Activated naive CD8-positive, alpha-beta T cell treated with anti-CD3 and anti-CD28 coated beads, Interleukin-2, amount 50 U/mL, for 24 hours (primary cell): ENCODE data around the gene AIF1L.
A peak's percentile ranks its signal among the peaks of the same experiment; 100 is the strongest.
"Not testable (repeated sequence)": the region's sequence is repeated elsewhere in the genome, so short reads cannot be mapped to it uniquely, and the experiment has no call there.

ENCODE experiments used
- ATAC-seq: fragments of 150-1000 bp; cut with Tn5 transposase; one replicate; pipeline ENCODE4 v1.10.0; 2021
- DNase-seq: peaks from one replicate; pipeline ENCODE4 v3.0.0; 2021
- H3K27ac Mint-ChIP-seq: one replicate; pipeline ENCODE4 v1.8.0; 2021; ENCODE audit warnings: mild to moderate bottlenecking, mixed read lengths
- H3K27me3 Mint-ChIP-seq: one replicate; pipeline ENCODE4 v1.8.0; 2021; ENCODE audit warnings: mixed read lengths
- H3K36me3 Mint-ChIP-seq: one replicate; pipeline ENCODE4 v1.8.0; 2021; ENCODE audit warnings: low read depth, mixed read lengths
- H3K4me1 Mint-ChIP-seq: one replicate; pipeline ENCODE4 v1.8.0; 2021; ENCODE audit warnings: mixed read lengths
- H3K4me3 Mint-ChIP-seq: one replicate; pipeline ENCODE4 v1.8.0; 2021; ENCODE audit warnings: mild to moderate bottlenecking, moderate library complexity, mixed read lengths
- H3K9me3 Mint-ChIP-seq: one replicate; pipeline ENCODE4 v1.8.0; 2021; ENCODE audit warnings: mixed read lengths

AIF1L gene

GRCh38 chr9:131145245-131145644, 48.9 kb downstream of the AIF1L start:
- H3K27ac Mint-ChIP-seq: no peak overlapping the region
- H3K27me3 Mint-ChIP-seq: no peaks in the 10 kb centered on the region
- H3K9me3 Mint-ChIP-seq: no peaks in the 10 kb centered on the region
- peaks cover 50% of the 10 kb centered on the region for H3K36me3 Mint-ChIP-seq
- ATAC-seq (no peak), DNase-seq (no peak)
- no peak overlapping the region for H3K4me3 Mint-ChIP-seq
- peaks cover 10% of the 10 kb centered on the region for H3K4me1 Mint-ChIP-seq

- H3K27me3 Mint-ChIP-seq: no peaks in the 10 kb centered on the region
- H3K27ac Mint-ChIP-seq: no peak overlapping the region
- no peaks in the 10 kb centered on the region for H3K9me3 Mint-ChIP-seq
- ATAC-seq: no peak
- H3K36me3 Mint-ChIP-seq: peaks cover 48% of the 10 kb centered on the region
- H3K4me3 Mint-ChIP-seq: no peak overlapping the region
- peaks cover 10% of the 10 kb centered on the region for H3K4me1 Mint-ChIP-seq
- no peak for DNase-seq
Measured at GRCh38 chr9:131146186-131146585, 49.9 kb downstream of the AIF1L start.

- no peaks in the 10 kb centered on the region for H3K27me3 Mint-ChIP-seq
- no peak overlapping the region for H3K27ac Mint-ChIP-seq
- H3K4me3 Mint-ChIP-seq: no peak overlapping the region
- peaks cover 59% of the 10 kb centered on the region for H3K36me3 Mint-ChIP-seq
- DNase-seq: no peak
- H3K4me1 Mint-ChIP-seq: peaks cover 10% of the 10 kb centered on the region
- ATAC-seq: no peak
- no peaks in the 10 kb centered on the region for H3K9me3 Mint-ChIP-seq
Measured at GRCh38 chr9:131148276-131148675, 51.9 kb downstream of the AIF1L start.

- Mint-ChIP-seq H3K36me3 (peaks cover 64% of the 10 kb centered on the region), H3K4me3 (no peak overlapping the region), H3K27me3 (no peaks in the 10 kb centered on the region), H3K9me3 (no peaks in the 10 kb centered on the region), H3K27ac (peak overlapping the region; percentile 57), H3K4me1 (peaks cover 10% of the 10 kb centered on the region)
- DNase-seq: no peak
- no peak for ATAC-seq
Measured at GRCh38 chr9:131148966-131149687, 52.8 kb downstream of the AIF1L start.

- peaks cover 64% of the 10 kb centered on the region for H3K36me3 Mint-ChIP-seq
- peaks cover 10% of the 10 kb centered on the region for H3K4me1 Mint-ChIP-seq
- H3K27ac Mint-ChIP-seq: peak overlapping the region; percentile 57
Measured at GRCh38 chr9:131149688-131150053, 53.3 kb downstream of the AIF1L start.

GRCh38 chr9:131153595-131153994, 57.3 kb downstream of the AIF1L start:
- Mint-ChIP-seq H3K27me3 (no peaks in the 10 kb centered on the region), H3K9me3 (no peaks in the 10 kb centered on the region), H3K4me1 (peaks cover 10% of the 10 kb centered on the region), H3K36me3 (peaks cover 65% of the 10 kb centered on the region), H3K27ac (no peak overlapping the region), H3K4me3 (no peak overlapping the region)
- DNase-seq (no peak), ATAC-seq (no peak)

More at GRCh38 chr9:131149688-131150053, 53.3 kb downstream of the AIF1L start:
- ATAC-seq (no peak), DNase-seq (no peak)
- Mint-ChIP-seq H3K27me3 (no peaks in the 10 kb centered on the region), H3K4me3 (no peak overlapping the region), H3K9me3 (no peaks in the 10 kb centered on the region)

GRCh38 chr9:131158673-131159072, 62.3 kb downstream of the AIF1L start:
- H3K4me1 Mint-ChIP-seq, H3K4me3 Mint-ChIP-seq, ATAC-seq, DNase-seq, H3K9me3 Mint-ChIP-seq, H3K27ac Mint-ChIP-seq, H3K27me3 Mint-ChIP-seq: not testable (repeated sequence)
- peaks cover 56% of the 10 kb centered on the region for H3K36me3 Mint-ChIP-seq

GRCh38 chr9:131160416-131161112, 64.2 kb downstream of the AIF1L start:
- H3K36me3 Mint-ChIP-seq: peaks cover 51% of the 10 kb centered on the region
- no peaks in the 10 kb centered on the region for H3K9me3 Mint-ChIP-seq
- H3K4me1 Mint-ChIP-seq: no peaks in the 10 kb centered on the region
- H3K27ac Mint-ChIP-seq: no peak overlapping the region
- DNase-seq (no peak), ATAC-seq (no peak)
- H3K4me3 Mint-ChIP-seq: no peak overlapping the region
- no peaks in the 10 kb centered on the region for H3K27me3 Mint-ChIP-seq

- ATAC-seq (no peak), DNase-seq (no peak)
- Mint-ChIP-seq H3K27ac (no peak overlapping the region), H3K4me3 (no peak overlapping the region), H3K36me3 (peaks cover 53% of the 10 kb centered on the region), H3K9me3 (no peaks in the 10 kb centered on the region), H3K27me3 (no peaks in the 10 kb centered on the region), H3K4me1 (no peaks in the 10 kb centered on the region)
Measured at GRCh38 chr9:131161585-131161984, 65.3 kb downstream of the AIF1L start.

GRCh38 chr9:131162886-131163285, 66.6 kb downstream of the AIF1L start:
- ATAC-seq (no peak), DNase-seq (no peak)
- H3K4me3 Mint-ChIP-seq: no peak overlapping the region
- H3K27me3 Mint-ChIP-seq: no peaks in the 10 kb centered on the region
- peak overlapping the region; percentile 8 for H3K27ac Mint-ChIP-seq
- peaks cover 55% of the 10 kb centered on the region for H3K36me3 Mint-ChIP-seq
- no peaks in the 10 kb centered on the region for H3K4me1 Mint-ChIP-seq
- H3K9me3 Mint-ChIP-seq: no peaks in the 10 kb centered on the region

GRCh38 chr9:131165523-131165922, 69.2 kb downstream of the AIF1L start:
- Mint-ChIP-seq H3K27me3 (no peaks in the 10 kb centered on the region), H3K36me3 (peaks cover 53% of the 10 kb centered on the region), H3K4me1 (no peaks in the 10 kb centered on the region), H3K27ac (no peak overlapping the region), H3K9me3 (no peaks in the 10 kb centered on the region), H3K4me3 (no peak overlapping the region)
- DNase-seq (no peak), ATAC-seq (no peak)

- Mint-ChIP-seq H3K27me3 (no peaks in the 10 kb centered on the region), H3K4me3 (no peak overlapping the region), H3K36me3 (peaks cover 54% of the 10 kb centered on the region), H3K27ac (no peak overlapping the region), H3K4me1 (no peaks in the 10 kb centered on the region), H3K9me3 (no peaks in the 10 kb centered on the region)
- ATAC-seq (no peak), DNase-seq (no peak)
Measured at GRCh38 chr9:131167146-131167692, 70.9 kb downstream of the AIF1L start.

- H3K4me3 Mint-ChIP-seq: no peak overlapping the region
- no peaks in the 10 kb centered on the region for H3K9me3 Mint-ChIP-seq
- H3K27ac Mint-ChIP-seq: no peak overlapping the region
- no peaks in the 10 kb centered on the region for H3K27me3 Mint-ChIP-seq
- ATAC-seq (no peak), DNase-seq (no peak)
- no peaks in the 10 kb centered on the region for H3K4me1 Mint-ChIP-seq
- peaks cover 55% of the 10 kb centered on the region for H3K36me3 Mint-ChIP-seq
Measured at GRCh38 chr9:131167936-131168335, 71.6 kb downstream of the AIF1L start.

- Mint-ChIP-seq H3K27ac (no peak overlapping the region), H3K9me3 (no peaks in the 10 kb centered on the region), H3K4me3 (no peak overlapping the region), H3K36me3 (peaks cover 52% of the 10 kb centered on the region), H3K27me3 (no peaks in the 10 kb centered on the region), H3K4me1 (no peaks in the 10 kb centered on the region)
- DNase-seq: no peak
- no peak for ATAC-seq
Measured at GRCh38 chr9:131169563-131170240, 73.4 kb downstream of the AIF1L start.
